GDM1 (cell line): ENCODE measurements around the gene HBD.
"Not testable (repeated sequence)": the region's sequence is repeated elsewhere in the genome, so short reads cannot be mapped to it uniquely, and the experiment has no call there.

Experiments used
- DNase-seq: peaks from one replicate; lab custom pipeline; 2025; lab: John Stamatoyannopoulos, UW

The HBD gene

DNA sequence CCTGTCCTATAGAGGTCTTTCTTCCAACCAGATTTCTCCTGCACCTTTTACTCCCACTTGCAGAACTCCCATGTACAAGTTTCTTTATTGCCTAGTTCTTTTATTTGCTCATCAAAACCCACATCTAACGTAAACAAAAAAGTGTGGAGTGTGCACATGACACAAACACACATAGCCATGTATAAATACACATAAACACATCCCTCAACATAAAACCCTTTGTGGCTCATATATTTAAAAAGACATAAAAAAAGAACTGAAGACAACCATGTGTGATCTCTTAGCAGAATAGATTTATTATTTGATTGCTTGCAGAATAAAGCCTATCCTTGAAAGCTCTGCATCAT is 18.6 kb upstream of the HBD start:
- DNase-seq, result no peak

DNA sequence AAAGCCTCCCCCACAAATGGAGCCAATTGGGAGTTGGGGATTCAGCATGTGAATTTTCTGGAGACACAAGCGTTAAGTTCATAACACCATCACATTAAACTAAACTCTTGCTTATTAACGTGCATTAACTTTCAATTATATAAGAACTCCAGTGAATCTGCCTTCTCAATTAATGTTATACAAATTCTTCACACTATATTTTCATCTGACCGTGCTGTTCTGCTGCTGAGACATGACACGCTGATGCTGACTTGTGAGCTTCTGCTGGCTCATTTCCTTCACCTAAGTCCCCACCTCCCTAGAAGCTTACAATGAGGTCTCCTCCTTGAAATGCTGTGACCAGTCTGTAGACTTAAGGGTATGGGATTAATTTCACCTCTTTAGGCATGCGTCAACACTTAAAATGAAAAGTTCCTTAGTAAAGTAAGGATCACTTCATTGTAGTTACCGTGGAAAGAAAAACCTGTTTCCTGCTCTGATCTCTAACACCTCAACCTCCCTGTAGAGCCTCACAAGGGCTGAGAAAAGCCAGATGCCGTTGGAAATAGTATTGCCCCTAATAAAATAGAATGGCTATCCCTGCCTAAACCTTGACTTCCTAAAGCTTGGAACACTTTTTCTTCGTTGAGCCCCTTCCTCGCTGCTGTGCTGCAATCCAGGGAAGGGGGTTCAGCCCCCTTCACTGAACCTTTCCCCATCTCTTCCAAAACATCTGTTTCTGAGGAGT is 18.1 kb upstream of the HBD start:
- no peak for DNase-seq

DNA sequence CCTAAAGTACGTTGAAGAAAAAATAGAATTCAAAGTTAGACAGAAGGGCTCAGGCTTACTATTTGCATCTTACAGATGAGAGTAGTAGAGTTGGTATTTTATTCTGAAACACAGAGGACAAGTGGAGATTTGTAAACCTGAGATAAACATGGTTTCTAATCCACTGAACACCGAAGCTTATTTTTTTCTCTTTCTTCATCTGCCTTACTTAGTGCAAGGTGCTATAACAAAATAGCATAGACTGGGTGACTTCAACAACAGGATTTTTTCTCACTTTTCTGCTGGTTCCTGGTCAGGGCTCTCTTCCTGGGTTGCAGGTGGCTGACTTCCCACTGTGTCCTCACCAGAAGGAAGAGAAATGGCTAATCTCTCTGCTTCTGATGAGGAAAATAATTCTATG is 17.5 kb upstream of the HBD start:
- no peak for DNase-seq

DNA sequence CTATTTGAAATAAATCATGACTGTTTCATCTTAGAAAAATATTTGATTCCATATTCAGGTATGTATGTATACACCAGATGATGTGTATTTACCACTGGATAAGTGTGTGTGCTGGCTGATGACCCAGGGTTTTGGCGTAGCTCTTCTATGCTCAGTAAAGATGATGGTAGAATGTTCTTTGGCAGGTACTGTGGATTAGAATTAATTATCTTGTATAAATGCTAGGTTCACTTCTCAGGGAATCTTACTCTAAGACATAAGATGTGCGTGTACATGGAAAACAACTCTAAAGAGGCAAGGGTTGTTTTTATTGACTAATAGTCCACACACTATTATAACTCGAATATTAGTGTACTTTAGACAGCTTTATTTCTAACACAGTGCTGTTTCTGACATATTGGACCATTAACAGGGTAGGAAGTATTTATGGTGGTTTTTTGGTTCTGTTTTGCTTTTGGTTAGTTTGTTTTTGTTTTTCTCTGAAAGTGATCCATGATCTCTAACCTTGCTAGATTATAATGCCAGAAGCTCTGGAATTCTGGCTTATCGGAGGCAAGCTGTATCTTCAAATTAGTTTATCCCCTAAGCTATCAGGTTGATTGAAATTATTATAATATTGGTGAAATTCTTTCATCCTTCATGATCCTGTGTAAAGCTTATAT is 16.4 kb upstream of the HBD start:
- DNase-seq, result no peak

DNA sequence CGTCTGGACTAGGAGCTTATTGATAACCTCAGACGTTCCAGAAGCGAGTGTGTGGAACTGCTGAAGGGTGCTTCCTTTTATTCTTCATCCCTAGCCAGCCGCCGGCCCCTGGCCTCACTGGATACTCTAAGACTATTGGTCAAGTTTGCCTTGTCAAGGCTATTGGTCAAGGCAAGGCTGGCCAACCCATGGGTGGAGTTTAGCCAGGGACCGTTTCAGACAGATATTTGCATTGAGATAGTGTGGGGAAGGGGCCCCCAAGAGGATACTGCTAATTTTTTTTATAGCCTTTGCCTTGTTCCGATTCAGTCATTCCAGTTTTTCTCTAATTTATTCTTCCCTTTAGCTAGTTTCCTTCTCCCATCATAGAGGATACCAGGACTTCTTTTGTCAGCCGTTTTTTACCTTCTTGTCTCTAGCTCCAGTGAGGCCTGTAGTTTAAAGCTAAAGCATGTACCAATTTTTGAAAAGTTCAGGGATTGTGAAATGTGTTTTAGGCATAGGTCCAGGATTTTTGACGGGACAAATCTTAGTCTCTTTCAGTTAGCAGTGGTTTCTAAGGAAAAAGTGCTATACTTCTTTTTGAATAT is 15.6 kb upstream of the HBD start, which contains the start of gene HBG1:
Gene HBG1 (minus strand): TSS at position 51 of the 590 bp plus-strand sequence. CDS start 53 bp downstream, outside the sequence.
- DNase-seq, result not testable (repeated sequence)

DNA sequence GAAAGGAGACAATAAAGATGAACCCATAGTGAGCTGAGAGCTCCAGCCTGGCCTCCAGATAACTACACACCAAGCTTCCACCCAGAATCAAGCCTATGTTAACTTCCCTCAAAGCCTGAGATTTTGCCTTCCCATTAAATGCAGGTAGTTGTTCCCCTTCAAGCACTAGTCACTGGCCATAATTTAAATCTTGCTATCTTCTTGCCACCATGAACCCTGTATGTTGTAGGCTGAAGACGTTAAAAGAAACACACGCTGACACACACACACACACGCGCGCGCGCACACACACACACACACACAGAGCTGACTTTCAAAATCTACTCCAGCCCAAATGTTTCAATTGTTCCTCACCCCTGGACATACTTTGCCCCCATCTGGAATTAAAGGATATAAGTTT is 14.2 kb upstream of the HBD start:
- not testable (repeated sequence) for DNase-seq

DNA sequence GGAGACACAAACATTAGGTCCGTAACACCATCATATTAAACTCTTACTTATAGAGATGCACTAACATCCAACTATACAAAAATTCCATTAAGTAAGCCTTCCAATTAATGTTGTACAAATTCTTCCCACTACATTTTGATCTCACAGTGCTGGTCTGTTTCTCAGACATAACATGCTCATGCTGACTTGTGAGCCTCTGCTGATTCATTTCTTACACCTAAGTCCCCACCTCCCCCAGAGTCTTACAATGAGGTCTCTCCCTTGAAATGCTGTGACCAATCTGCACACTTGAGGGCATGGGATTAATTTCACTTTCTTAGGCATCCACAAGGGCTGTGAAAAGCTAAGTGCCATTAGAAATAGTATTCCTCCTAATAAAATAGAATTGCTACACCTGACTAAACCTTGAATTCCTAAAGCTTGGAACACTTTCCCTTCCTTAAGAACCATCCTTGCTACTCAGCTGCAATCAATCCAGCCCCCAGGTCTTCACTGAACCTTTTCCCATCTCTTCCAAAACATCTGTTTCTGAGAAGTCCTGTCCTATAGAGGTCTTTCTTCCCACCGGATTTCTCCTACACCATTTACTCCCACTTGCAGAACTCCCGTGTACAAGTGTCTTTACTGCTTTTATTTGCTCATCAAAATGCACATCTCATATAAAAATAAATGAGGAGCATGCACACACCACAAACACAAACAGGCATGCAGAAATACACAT is 13.3 kb upstream of the HBD start:
- no peak for DNase-seq

DNA sequence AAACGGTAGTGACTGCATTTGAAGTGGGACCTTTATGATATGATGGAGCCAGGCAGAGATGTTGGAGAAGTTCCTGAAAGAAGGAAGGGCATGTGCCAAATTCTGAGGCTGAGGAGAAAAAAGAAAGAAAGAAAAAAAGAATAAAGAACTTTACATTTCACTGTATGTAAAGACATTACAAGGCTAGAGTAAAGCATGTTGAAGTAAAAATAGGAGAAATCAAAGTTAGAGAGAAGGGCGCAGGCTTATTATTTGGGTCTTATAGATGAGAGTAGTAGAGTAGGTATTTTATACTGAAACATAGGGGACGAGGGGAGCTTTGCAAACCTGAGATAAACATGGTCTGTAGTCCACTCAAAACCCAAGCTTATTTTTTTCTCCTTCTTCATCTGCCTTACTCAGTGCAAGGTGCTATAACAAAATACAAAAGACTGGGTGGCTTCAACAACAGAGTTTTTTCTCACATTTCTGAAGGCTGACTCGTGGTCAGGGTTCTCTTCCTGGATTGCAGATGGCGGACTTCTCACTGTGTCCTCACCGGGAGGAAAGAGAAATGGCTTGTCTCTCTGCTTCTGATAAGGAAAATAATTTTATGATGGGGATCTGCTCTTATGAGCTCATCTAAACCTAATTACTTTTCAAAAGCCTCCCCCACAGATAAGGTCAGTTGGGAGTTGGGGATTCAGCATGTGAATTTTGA is 12.6 kb upstream of the HBD start:
- DNase-seq, result no peak

DNA sequence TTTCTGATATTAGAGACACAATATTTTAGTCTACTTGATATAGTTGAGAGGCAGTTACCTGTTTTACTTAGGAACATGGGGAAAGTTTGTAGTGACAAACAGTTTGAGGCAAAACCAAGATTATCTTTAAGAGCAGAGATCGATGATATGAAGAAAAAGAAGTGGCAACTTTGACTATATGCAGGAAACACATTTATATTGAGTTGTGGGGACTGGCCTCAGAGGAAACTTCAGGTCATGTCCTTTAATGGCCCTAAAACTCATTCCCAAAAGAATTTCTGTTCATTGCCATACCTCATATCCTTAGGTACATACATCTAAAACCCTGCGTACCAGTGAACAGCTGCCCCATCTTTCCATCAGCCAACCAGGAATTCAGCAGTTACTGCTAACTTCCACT is 10.9 kb upstream of the HBD start:
- DNase-seq, result no peak

DNA sequence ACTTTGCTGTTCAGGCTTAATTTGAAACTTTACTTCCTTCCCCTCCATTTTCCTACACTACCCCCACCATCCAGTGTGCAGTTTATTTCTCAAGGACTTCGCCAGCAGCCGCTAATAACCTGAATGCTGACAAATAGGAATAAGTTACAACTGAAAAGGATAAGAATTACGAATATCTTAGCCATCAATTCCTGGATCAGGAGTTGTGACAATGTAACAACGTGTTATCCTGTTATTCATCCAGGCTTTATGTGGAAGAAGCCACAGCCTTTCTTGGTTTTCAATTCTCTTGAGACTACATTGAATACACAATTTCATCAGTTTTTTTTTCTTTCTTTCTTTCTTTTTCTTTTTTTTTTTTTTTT is 9.5 kb upstream of the HBD start:
- no peak for DNase-seq

DNA sequence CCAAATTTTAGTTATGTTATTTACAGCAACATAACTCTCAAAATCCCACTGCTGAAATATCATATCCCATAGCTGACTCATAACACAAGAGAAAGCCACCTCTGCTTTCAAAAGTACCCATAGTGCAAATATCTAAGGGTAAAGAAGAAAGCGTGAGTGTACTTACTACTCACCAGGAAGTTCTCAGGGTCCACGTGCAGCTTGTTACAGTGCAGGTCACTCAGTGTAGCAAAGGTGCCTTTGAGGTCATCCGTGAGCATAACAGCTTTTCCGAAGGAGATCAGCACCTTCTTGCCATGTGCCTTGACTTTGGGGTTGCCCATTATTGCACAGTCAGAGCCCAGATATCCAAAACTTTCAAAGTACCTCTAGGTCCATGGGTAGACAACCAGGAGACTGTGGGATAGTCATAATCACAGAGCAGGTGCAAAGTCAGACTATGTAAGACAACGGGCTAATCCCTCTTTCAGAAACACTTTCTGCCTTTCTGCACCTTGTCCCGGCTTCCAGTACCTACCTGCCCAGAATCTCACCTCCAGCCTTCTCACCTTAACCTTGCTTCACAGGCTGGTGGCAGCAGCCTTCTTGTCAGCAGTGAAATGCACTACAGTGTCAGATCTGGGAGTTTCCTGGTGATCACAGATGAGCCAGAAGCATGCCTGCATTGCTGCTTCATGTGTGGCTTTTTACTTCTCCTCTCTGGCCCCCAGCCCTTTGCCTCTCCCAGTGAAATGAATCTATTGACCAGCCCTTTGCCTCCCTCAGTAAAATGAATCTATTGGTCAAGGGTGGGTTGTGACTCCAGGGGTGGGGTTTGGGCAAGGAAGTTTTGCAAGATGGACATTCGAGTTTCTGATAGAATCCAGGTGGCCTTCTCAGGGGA is 8.9 kb upstream of the HBD start:
- no peak for DNase-seq

DNA sequence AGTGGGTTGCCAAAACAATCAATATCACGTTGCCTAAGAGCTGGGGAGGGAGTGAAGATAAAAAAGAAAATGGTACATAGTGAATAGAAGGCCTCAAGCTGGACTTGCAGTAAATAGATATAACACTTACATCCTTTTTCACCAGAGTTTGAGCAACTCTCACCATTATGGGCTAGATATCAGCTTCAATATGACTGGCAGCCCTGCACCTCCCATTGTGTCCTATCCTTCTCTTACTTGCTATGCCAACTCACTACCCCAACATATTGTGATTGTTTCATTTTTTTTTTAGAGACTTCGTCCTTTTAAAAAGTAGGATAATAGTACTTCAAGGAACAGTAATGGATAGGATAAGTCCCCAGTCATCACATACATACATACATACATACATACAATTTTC is 7.9 kb upstream of the HBD start:
- DNase-seq, result no peak

DNA sequence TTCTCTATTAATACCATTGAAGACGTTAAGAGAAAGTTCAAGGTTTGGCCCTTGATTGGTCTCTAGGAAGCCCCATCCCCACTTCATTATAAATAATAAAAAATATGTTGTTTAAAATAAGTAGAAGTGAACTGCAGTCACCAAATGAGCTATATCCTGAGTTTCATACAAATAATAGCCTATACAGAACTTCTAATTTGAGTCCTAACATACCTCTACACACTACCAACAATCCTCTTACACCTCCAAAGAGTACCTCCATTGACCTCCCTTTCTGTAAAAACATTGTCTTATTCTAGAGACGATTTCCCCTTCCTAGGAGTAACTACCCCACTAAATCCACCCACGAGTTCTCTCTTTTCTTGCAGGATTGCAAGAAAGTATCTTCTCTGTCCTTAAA is 7.2 kb upstream of the HBD start:
- DNase-seq, result no peak

DNA sequence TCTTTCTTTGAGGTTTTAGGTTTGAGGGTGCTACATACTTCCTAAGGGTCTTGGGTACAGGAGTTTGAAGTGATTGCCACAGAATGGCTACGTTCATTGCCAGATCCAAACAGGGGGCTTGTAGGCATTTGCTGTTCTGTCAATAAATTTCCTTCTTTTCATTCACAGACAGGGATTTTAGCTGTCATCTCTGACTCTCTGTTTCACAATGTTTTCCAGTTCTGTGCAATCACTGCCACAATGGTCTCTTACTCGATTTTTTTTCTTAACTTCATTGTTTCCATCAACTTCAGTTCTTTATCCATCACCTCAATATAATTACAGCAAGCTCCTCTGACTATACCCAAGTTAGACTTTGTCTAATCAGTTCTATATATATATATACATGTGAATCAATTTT is 6.2 kb upstream of the HBD start:
- DNase-seq, result no peak

DNA sequence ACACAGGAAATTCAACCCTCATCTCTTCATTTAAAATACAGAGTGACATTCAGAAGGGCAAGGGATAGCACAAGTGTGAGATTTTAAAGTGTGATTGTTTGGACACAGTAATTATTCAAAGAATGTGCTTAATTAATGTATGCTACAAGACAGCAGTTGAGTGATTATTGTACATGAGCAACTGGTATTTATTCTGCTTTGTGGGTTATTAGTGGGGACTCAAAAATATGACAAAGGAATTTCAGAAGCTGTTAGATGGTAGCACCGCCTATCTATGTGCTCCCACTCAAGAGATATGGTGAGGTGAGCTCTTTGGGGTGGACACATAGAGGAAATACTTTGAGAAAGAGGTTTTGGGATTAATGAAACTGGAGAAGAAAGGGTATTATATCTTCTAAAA is 5.8 kb upstream of the HBD start:
- no peak for DNase-seq

DNA sequence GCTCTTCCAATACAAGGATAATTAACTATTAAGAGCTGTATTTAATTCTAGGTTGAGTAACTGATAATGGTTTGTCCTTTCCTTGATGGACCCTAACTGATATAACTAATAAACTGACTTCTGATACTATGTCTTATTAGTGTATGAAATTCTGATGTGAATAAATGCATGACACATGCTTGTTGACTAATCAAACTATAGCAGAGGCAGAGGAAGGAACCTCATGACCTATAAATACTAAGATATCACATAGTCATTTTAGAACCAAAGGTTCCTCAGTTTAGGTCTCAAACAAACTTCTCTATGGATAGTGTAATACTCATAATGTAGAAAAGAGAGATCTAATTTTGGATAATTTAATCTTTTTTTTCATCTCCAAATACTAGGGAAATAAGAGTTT is 4.8 kb upstream of the HBD start:
- no peak for DNase-seq

DNA sequence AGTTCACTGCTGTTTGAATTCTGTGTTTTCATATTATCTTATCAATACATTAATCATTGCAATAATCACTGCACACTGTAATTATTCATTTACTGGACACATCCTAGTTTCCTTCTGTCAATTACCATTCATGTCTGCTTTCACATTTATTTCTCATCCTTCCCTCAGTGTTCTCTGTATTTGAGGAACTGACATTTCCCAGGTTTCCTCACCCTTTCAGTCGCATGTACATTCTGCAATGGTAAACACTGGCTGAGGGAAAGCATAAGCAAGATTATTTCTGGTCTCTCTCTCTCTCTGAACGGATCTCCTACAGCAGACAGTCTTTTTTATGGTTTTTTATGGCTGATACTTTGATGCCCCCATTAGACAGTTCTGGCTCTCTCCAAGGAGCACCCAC is 4.2 kb upstream of the HBD start:
- DNase-seq, result no peak

DNA sequence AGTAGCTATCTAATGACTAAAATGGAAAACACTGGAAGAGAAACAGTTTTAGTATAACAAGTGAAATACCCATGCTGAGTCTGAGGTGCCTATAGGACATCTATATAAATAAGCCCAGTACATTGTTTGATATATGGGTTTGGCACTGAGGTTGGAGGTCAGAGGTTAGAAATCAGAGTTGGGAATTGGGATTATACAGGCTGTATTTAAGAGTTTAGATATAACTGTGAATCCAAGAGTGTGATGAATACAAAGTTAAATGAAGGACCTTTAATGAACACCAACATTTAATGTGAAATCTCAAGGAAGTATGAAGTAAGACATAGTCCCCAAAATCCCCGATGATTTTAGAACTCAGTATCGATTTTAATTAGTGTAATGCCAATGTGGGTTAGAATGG is 3.1 kb upstream of the HBD start:
- no peak for DNase-seq

DNA sequence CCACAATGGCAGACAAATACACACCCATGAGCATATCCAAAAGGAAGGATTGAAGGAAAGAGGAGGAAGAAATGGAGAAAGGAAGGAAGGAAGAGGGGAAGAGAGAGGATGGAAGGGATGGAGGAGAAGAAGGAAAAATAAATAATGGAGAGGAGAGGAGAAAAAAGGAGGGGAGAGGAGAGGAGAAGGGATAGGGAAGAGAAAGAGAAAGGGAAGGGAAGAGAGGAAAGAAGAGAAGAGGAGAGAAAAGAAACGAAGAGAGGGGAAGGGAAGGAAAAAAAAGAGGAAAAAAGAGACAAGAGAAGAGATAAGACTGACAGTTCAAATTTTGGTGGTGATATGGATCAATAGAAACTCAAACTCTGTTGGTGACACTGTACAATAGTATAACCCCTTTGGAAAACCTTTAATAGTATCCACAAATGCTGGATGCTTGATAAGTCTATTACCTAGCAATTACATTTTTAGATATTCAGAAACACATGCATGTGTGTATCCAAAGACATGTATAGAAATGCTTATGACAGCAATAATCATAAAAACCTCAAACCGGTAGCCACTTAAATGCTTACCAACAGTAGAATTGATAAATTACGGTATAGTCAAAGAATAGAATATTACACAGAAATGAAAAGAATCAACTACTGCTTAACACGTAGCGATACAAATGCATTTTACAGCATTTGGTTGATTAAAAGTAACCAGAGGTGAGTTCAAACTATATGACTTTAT is 1.2 kb upstream of the HBD start:
- DNase-seq, result no peak

DNA sequence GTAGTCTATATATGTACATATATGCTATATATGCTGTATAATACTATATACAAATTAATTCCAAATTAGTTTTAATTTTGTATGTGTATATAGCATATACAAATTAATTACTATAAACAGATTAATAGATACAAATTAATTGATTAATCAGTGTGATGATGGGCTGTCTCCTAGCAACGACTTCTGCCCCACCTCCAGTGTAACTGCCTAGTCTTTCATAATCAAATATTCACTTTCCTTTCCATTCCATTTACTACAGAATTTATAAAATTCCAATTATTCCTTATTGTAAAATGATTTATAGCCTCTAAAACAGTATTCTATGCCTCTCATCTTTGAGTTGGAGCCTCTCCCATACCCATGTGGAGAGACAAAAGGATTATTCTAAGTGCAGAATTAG is 976 bp downstream of the HBD start:
- DNase-seq, result no peak

DNA sequence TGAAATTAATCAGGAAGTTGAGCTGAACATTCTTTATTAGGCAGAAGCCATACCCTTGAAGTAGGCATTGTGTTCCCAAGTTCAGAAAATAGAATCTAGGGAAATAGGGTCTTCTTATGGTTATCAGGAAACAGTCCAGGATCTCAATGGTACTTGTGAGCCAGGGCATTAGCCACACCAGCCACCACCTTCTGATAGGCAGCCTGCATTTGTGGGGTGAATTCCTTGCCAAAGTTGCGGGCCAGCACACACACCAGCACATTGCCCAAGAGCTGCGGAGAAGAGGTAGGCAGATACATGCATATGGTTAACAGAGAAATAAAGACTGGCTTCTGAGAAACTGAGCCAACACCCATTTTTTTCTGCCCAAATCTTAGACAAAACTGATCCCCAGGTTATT is 1.5 kb downstream of the HBD start:
- no peak for DNase-seq
